Measurements from ENCODE around the gene BTN3A1. TPM values are rescaled to one million over a fixed set of nuclear protein-coding genes. Genes with fewer than 3 reads are reported as not detected.

Gene BTN3A1
- total and polyA plus RNA-seq, 2 of the 13 experiments (the other 11 are each of a cell fraction or from before 2014, with no cell fraction given) = 13.3 to 14.0 TPM

- H2AFZ ChIP-seq (ENCODE audit: low read length) = no peak overlapping the region
- peaks cover 16% of the 10 kb centered on the region for H3K79me2 ChIP-seq (ENCODE audit: insufficient read depth, low read length)
- no peak overlapping the region for H3K27ac ChIP-seq (ENCODE audit: extremely low read length, insufficient read depth, low read length)
- ChIA-PET POLR2A (no interaction called here), CTCF (ENCODE audit: low intra/inter-chr PET ratio, low total read pairs) (no interaction called here)
- H4K20me1 ChIP-seq (ENCODE audit: insufficient read depth, low read length) = no peaks in the 10 kb centered on the region
- H3K9ac ChIP-seq (ENCODE audit: insufficient read depth, low read depth, low read length) = no peak overlapping the region
- WGBS (ENCODE audit: low lambda C conversion rate) = 100% methylated on average over 1 of the region's 1 CpG
- in situ Hi-C loops (cut with HindIII; ENCODE audit: extremely low pct_ligation_motif_present, low pct_unique_long_range_greater_than_20kb) = no loop called here
- H3K27me3 ChIP-seq (ENCODE audit: control insufficient read depth in 1 of 2, insufficient read depth in 2 of 2, low read length in 2 of 2) = no peaks in the 10 kb centered on the region; a peak in 1 of 5 replicates
- no peak overlapping the region for H3K4me3 ChIP-seq (replicated peaks in 1 of 3; ENCODE audit: insufficient read depth in 1 of 3, low read depth in 2 of 3, low read length in 3 of 3)
- peaks cover under 1 to 4% of the 10 kb centered on the region in 2 experiments; a peak in 3 of 5 replicates for H3K36me3 ChIP-seq (replicated peaks in 1 of 2; ENCODE audit: control insufficient read depth in 1 of 2, insufficient read depth in 2 of 2, low read length in 2 of 2)
- no peak for TF ChIP-seq HIVEP1 (CRISPR knock-in tag; IDR thresholded peaks at IDR 0.05)
- no peaks in the 10 kb centered on the region for H3K9me3 ChIP-seq (ENCODE audit: low read length)
- DNase-seq (ENCODE audit: low spot score) (no peak), FAIRE-seq (no peak), ATAC-seq (no peak)
- intact Hi-C loops (cut with micrococcal nuclease; ENCODE audit: unreplicated experiment) = loop anchor here (5.0 kb wide), 2 partner anchors 52 to 68 kb away; partner anchors contain the start of gene BTN3A1
- H3K4me2 ChIP-seq (ENCODE audit: low read depth, low read length) = no peak overlapping the region
- H3K4me1 ChIP-seq (ENCODE audit: insufficient read depth, low read length) = peaks cover 20% of the 10 kb centered on the region
- no TSS peak for BruUV-seq (replicated peaks)
Observed at GRCh38 chr6:26454631-26455030, 52.6 kb downstream of the BTN3A1 start.

- Histone ChIP-seq H3K27ac (ENCODE audit: extremely low read length, insufficient read depth, low read length) (no peak overlapping the region), H4K20me1 (ENCODE audit: insufficient read depth, low read length) (no peaks in the 10 kb centered on the region), H3K79me2 (ENCODE audit: insufficient read depth, low read length) (peaks cover 20% of the 10 kb centered on the region), H2AFZ (ENCODE audit: low read length) (no peak overlapping the region), H3K27me3 (ENCODE audit: control insufficient read depth in 1 of 2, insufficient read depth in 2 of 2, low read length in 2 of 2) (no peaks in the 10 kb centered on the region; a peak in 1 of 5 replicates), H3K4me3 (replicated peaks in 1 of 3; ENCODE audit: insufficient read depth in 1 of 3, low read depth in 2 of 3, low read length in 3 of 3) (no peak overlapping the region), H3K9me3 (ENCODE audit: low read length) (no peaks in the 10 kb centered on the region), H3K4me1 (ENCODE audit: insufficient read depth, low read length) (peaks cover 27% of the 10 kb centered on the region), H3K9ac (ENCODE audit: insufficient read depth, low read depth, low read length) (no peak overlapping the region), H3K36me3 (replicated peaks in 1 of 2; ENCODE audit: control insufficient read depth in 1 of 2, insufficient read depth in 2 of 2, low read length in 2 of 2) (peaks cover 1 to 8% of the 10 kb centered on the region in 2 experiments; a peak in 3 of 5 replicates), H3K4me2 (ENCODE audit: low read depth, low read length) (no peak overlapping the region)
- ChIA-PET POLR2A (no interaction called here), CTCF (ENCODE audit: low intra/inter-chr PET ratio, low total read pairs) (no interaction called here)
- intact Hi-C loops (cut with micrococcal nuclease; ENCODE audit: unreplicated experiment) = loop anchor here (5.0 kb wide), 2 partner anchors 53 to 67 kb away; partner anchors contain the start of gene BTN3A1
- in situ Hi-C loops (cut with HindIII; ENCODE audit: extremely low pct_ligation_motif_present, low pct_unique_long_range_greater_than_20kb) = no loop called here
- TF ChIP-seq, protein P1, sequence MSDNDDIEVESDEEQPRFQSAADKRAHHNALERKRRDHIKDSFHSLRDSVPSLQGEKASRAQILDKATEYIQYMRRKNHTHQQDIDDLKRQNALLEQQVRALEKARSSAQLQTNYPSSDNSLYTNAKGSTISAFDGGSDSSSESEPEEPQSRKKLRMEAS (IDR thresholded peaks at IDR 0.05) = no peak
- TF ChIP-seq ZNF160 (CRISPR knock-in tag; IDR thresholded peaks at IDR 0.05) = no peak
- no peak for TF ChIP-seq HOXA3 (CRISPR knock-in tag; IDR thresholded peaks at IDR 0.05)
- no peak for TF ChIP-seq ZNF296 (CRISPR knock-in tag; conservative IDR thresholded peaks at IDR 0.05)
- peak; percentile 38; the same call in 1 of the 2 replicates for TF ChIP-seq NFE2L2 (IDR thresholded peaks at IDR 0.05; ENCODE audit: low read length)
- no peak for TF ChIP-seq ZSCAN12 (CRISPR knock-in tag; IDR thresholded peaks at IDR 0.05)
- no TSS peak for BruUV-seq (replicated peaks)
- ATAC-seq (no peak), FAIRE-seq (no peak), DNase-seq (ENCODE audit: low spot score) (no peak)
- 65% methylated on average over 3 of the region's 3 CpGs for WGBS (ENCODE audit: low lambda C conversion rate)
Observed at GRCh38 chr6:26455357-26455970, 53.4 kb downstream of the BTN3A1 start.
